AG04450 (cell line): Measurements from ENCODE around the gene CHD9. TPM values are rescaled to one million over a fixed set of nuclear protein-coding genes. Genes with fewer than 3 reads are reported as not detected.
"Not testable (repeated sequence)": the region's sequence is repeated elsewhere in the genome, so short reads cannot be mapped to it uniquely, and the experiment has no call there.

Source experiments
- CTCF ChIA-PET: fragments of 300-600, 350-600 bp; formaldehyde crosslinking; extraction: SDS; loops from one replicate; lab custom pipeline; 2022; ENCODE audit warnings: antibody characterized with exemption, inconsistent platforms; lab: Charles Lee
- POLR2A ChIA-PET: fragments of 350-600 bp; formaldehyde crosslinking; extraction: SDS; loops from one replicate; lab custom pipeline; 2021; ENCODE audit warnings: antibody characterized with exemption, inconsistent platforms; lab: Yijun Ruan, JAX
- DNase-seq: peaks from one replicate; pipeline ENCODE4 v3.0.0-alpha.2; 2011; ENCODE audit warnings: low read depth, low spot score
- H3K27ac ChIP-seq: one replicate; pipeline ENCODE4 v1.5.1; 2012; ENCODE audit warnings: low read depth, low read length, control low read depth
- H3K27me3 ChIP-seq: one replicate; pipeline ENCODE4 v1.6.0; 2012; ENCODE audit warnings: low read length; ENCODE audit not compliant: control insufficient read depth, insufficient read depth
- H3K4me3 ChIP-seq: 2 replicates; pipeline ENCODE4 v1.5.1; 2011; ENCODE audit warnings: mild to moderate bottlenecking, low read depth, low read length, control low read depth
- H3K9me3 ChIP-seq: 2 replicates; pipeline ENCODE4 v1.5.1; 2012; ENCODE audit warnings: low read length; ENCODE audit not compliant: control insufficient read depth, insufficient read depth
- CTCF ChIP-seq: IDR thresholded peaks from 2 replicates; pipeline ENCODE4 v1.5.1; 2011; ENCODE audit warnings: low read depth, low read length, control low read depth, inconsistent platforms
- polyA plus RNA-seq: library from polyadenylated mRNA; depleted of rRNA; stranded (reverse); fragments of >200 nt; gene quantifications from 2 replicates; pipeline ENCODE4 v1.2.3, GENCODE V29; 2011

The CHD9 gene
- polyA plus RNA-seq, 1 experiment = 42.6 TPM

- POLR2A ChIA-PET = no interaction called here
- no peak for TF ChIP-seq CTCF
- H3K4me3 ChIP-seq = no peak overlapping the region
- DNase-seq = no peak
- no peak overlapping the region for H3K27ac ChIP-seq
- H3K9me3 ChIP-seq = no peaks in the 10 kb centered on the region
- no peaks in the 10 kb centered on the region for H3K27me3 ChIP-seq
- CTCF ChIA-PET = no interaction called here
Observed at GRCh38 chr16:53258809-53259208, 204.0 kb downstream of the CHD9 start.

- CTCF ChIA-PET = no interaction called here
Observed at GRCh38 chr16:53261276-53261675, 206.5 kb downstream of the CHD9 start.

GRCh38 chr16:53262645-53263044, 207.9 kb downstream of the CHD9 start:
- Histone ChIP-seq H3K27ac (no peak overlapping the region), H3K27me3 (no peaks in the 10 kb centered on the region), H3K4me3 (no peak overlapping the region), H3K9me3 (no peaks in the 10 kb centered on the region)
- DNase-seq = no peak
- ChIA-PET CTCF (no interaction called here), POLR2A (no interaction called here)
- TF ChIP-seq CTCF = no peak

More at GRCh38 chr16:53261276-53261675, 206.5 kb downstream of the CHD9 start:
- POLR2A ChIA-PET = no interaction called here
- H3K27ac ChIP-seq = no peak overlapping the region
- TF ChIP-seq CTCF = no peak
- H3K4me3 ChIP-seq = no peak overlapping the region
- no peak for DNase-seq
- no peaks in the 10 kb centered on the region for H3K27me3 ChIP-seq
- H3K9me3 ChIP-seq = no peaks in the 10 kb centered on the region

GRCh38 chr16:53266156-53266555, 211.4 kb downstream of the CHD9 start:
- POLR2A ChIA-PET = no interaction called here
- CTCF ChIA-PET = no interaction called here
- Histone ChIP-seq H3K27me3 (no peaks in the 10 kb centered on the region), H3K4me3 (no peak overlapping the region), H3K9me3 (no peaks in the 10 kb centered on the region), H3K27ac (no peak overlapping the region)
- TF ChIP-seq CTCF = no peak
- DNase-seq = no peak

- DNase-seq, H3K4me3 ChIP-seq, CTCF ChIA-PET, POLR2A ChIA-PET, H3K27ac ChIP-seq, H3K27me3 ChIP-seq, H3K9me3 ChIP-seq: not testable (repeated sequence)
Observed at GRCh38 chr16:53278498-53278897, 223.7 kb downstream of the CHD9 start.

- Histone ChIP-seq H3K4me3 (no peak overlapping the region), H3K27ac (no peak overlapping the region), H3K27me3 (no peaks in the 10 kb centered on the region), H3K9me3 (no peaks in the 10 kb centered on the region)
- CTCF ChIA-PET = interaction anchor here (0.6 kb wide), 1 partner anchor 226 kb away, joined by 3 read pairs; the partner anchor contains the start of gene CHD9
- no peak for TF ChIP-seq CTCF
- no peak for DNase-seq
- POLR2A ChIA-PET = no interaction called here
Observed at GRCh38 chr16:53281280-53281679, 226.5 kb downstream of the CHD9 start.
